Myocyte (in vitro differentiated cells): ENCODE results near the gene WDR91. TPM values are rescaled to one million over a fixed set of nuclear protein-coding genes. Genes with fewer than 3 reads are reported as not detected.
"Not testable (repeated sequence)": the region's sequence is repeated elsewhere in the genome, so short reads cannot be mapped to it uniquely, and the experiment has no call there.

Source experiments
- DNase-seq: peaks from one replicate; pipeline ENCODE4 v3.0.0-alpha.2; 2012; ENCODE audit warnings: low read depth
- total RNA-seq: library from RNA; depleted of rRNA; stranded (reverse); fragments of >200 nt; gene quantifications from 2 replicates; pipeline ENCODE4 v1.2.3, GENCODE V29; 2014

The WDR91 gene
- total RNA-seq, 1 donor from 2014 or later, result 5.9 TPM

GRCh38 chr7:135234095-135234494 lies 22.8 kb upstream of the WDR91 start:
- not testable (repeated sequence) for DNase-seq

- DNase-seq, result no peak
These were observed 22.2 kb upstream of the WDR91 start, which contains the start of gene STRA8 for GRCh38 chr7:135233570-135233969. TSS of gene STRA8 (plus strand) at chr7:135233838. CDS start at chr7:135240525, 6,687 bp downstream.

GRCh38 chr7:135232720-135233119 lies 21.4 kb upstream of the WDR91 start:
- no peak for DNase-seq

- no peak for DNase-seq
These were observed 20.8 kb upstream of the WDR91 start for GRCh38 chr7:135232087-135232486.

GRCh38 chr7:135231686-135232085 lies 20.4 kb upstream of the WDR91 start:
- DNase-seq, result no peak

- DNase-seq, result no peak
These were observed 12.7 kb upstream of the WDR91 start for GRCh38 chr7:135224027-135224426.

- no peak for DNase-seq
These were observed 6.6 kb upstream of the WDR91 start for GRCh38 chr7:135217645-135218509.

- DNase-seq, result no peak
These were observed 4.4 kb upstream of the WDR91 start for GRCh38 chr7:135215698-135216097.

- no peak for DNase-seq
These were observed 3.9 kb upstream of the WDR91 start for GRCh38 chr7:135215180-135215579.

- no peak for DNase-seq
These were observed 2.5 kb upstream of the WDR91 start for GRCh38 chr7:135213831-135214230.

- peak; percentile 73 for DNase-seq
These were observed 790 bp upstream of the WDR91 start for GRCh38 chr7:135211946-135212685.

- peak; percentile 50 for DNase-seq
These were observed 493 bp downstream of the WDR91 start for GRCh38 chr7:135210888-135211178.

- DNase-seq, result no peak
These were observed 2.0 kb downstream of the WDR91 start for GRCh38 chr7:135209225-135209834.

- DNase-seq, result peak; percentile 7
These were observed 3.1 kb downstream of the WDR91 start for GRCh38 chr7:135208102-135208793.

- no peak for DNase-seq
These were observed 3.8 kb downstream of the WDR91 start for GRCh38 chr7:135207406-135208101.

GRCh38 chr7:135206941-135207391 lies 4.4 kb downstream of the WDR91 start:
- no peak for DNase-seq

GRCh38 chr7:135205850-135206249 lies 5.5 kb downstream of the WDR91 start:
- DNase-seq, result no peak

GRCh38 chr7:135204876-135205275 lies 6.5 kb downstream of the WDR91 start:
- no peak for DNase-seq

GRCh38 chr7:135204341-135204749 lies 7.0 kb downstream of the WDR91 start:
- DNase-seq, result no peak

- no peak for DNase-seq
These were observed 10.0 kb downstream of the WDR91 start for GRCh38 chr7:135201350-135201749.
